ENCODE results near the gene NTRK3.

- TF ChIP-seq CTCF (IDR thresholded peaks at IDR 0.05) (no peak), POLR2A (IDR thresholded peaks at IDR 0.05) (no peak)
Observed at GRCh38 chr15:88036154-88036839, 220.2 kb downstream of the NTRK3 start.

Data from testis (tissue), 2 donors.